Upper lobe of left lung (tissue), 6 donors: ENCODE measurements around the gene PRDX3. TPM values are rescaled to one million over a fixed set of nuclear protein-coding genes. Genes with fewer than 3 reads are reported as not detected.

Experiments
- ATAC-seq, 2 donors: fragments of 200-7000 bp; cut with Tn5 transposase; one replicate each; pipeline ENCODE4 v1.9.1; 2022; ENCODE audit warnings: mild to moderate bottlenecking in 2 of 2, moderate library complexity in 2 of 2; ENCODE audit not compliant: low FRiP score in 2 of 2
- DNase-seq, 2 donors: peaks; one replicate each; pipeline ENCODE4 v3.0.0-alpha.2; 2019 to 2020
- H3K27ac ChIP-seq, 4 donors: fragments of 200-600 bp; sonication (generic); one replicate each; pipeline ENCODE4 v1.5.1; 2016 to 2019
- H3K27me3 ChIP-seq, 4 donors: fragments of 200-600 bp; sonication (generic); one replicate each; pipeline ENCODE4 v1.5.1; 2017 to 2019
- H3K36me3 ChIP-seq, 4 donors: fragments of 200-600 bp; sonication (generic); one replicate each; pipeline ENCODE4 v1.5.1; 2016 to 2019
- H3K4me1 ChIP-seq, 4 donors: fragments of 200-600 bp; sonication (generic); one replicate each; pipeline ENCODE4 v1.5.1; 2018 to 2019
- H3K4me3 ChIP-seq, 4 donors: fragments of 200-600 bp; sonication (generic); one replicate each; pipeline ENCODE4 v1.5.1; 2017 to 2019; ENCODE audit warnings: mild to moderate bottlenecking in 2 of 4, moderate library complexity in 1 of 4
- H3K9me3 ChIP-seq, 4 donors: fragments of 200-600 bp; sonication (generic); one replicate each; pipeline ENCODE4 v1.5.1; 2018 to 2019
- EP300 ChIP-seq, 4 donors: sonication (generic); formaldehyde crosslinking; IDR thresholded peaks; one replicate each; pipeline ENCODE4 v1.5.1; 2017; ENCODE audit warnings: antibody characterized with exemption in 4 of 4, control low read depth in 2 of 4
- POLR2A ChIP-seq, 4 donors: fragments of 450-650 bp; IDR thresholded peaks; one replicate each; pipeline ENCODE4 v1.5.1; 2016 to 2017; ENCODE audit warnings: antibody characterized with exemption in 4 of 4, mild to moderate bottlenecking in 2 of 4
- POLR2AphosphoS5 ChIP-seq, 2 donors: sonication (generic); formaldehyde crosslinking; IDR thresholded peaks; one replicate each; pipeline ENCODE4 v1.5.1; 2017; ENCODE audit warnings: antibody characterized with exemption in 2 of 2
- WGBS, 2 donors: methylation state at CpG; one replicate each; pipeline ENCODE4 v1.1.5; 2017 to 2018; 5-methylcytosine and 5-hydroxymethylcytosine counted together
- total RNA-seq, 6 donors: library from RNA; depleted of rRNA in 4 of 6; stranded (reverse); fragments of >200 nt in 4 of 6; gene quantifications; one replicate each; pipeline versions ENCODE4 v1.1.0 to v1.2.1, GENCODE V29; 2016 to 2021
- TF ChIP-seq, protein P1 (sequence below), 6 experiments: fragments of 450-650 bp in 4 of 6; fragments of 200-600 bp in 2 of 6; sonication (generic) in 2 of 6; IDR thresholded peaks; one replicate each; pipeline ENCODE4 v1.5.1; 2016 to 2019; ENCODE audit warnings: antibody characterized with exemption in 6 of 6
- donor health status: DM: no; HTN: no; CAD: no; lungs with moderate emphysema.
- donor health status: DM: no; HTN: yes; CAD: no; lungs with severe emphysema.

PRDX3 gene
- total RNA-seq, 6 donors from 2014 or later = 29.9 to 104 (median 85.1) TPM

- 70 to 73% methylated on average over 2 of the region's 2 CpGs for WGBS, 2 donors
- Histone ChIP-seq H3K4me3 (peak overlapping the region in 1 of 4 donors; percentile 14), H3K27ac (peak overlapping the region; percentile 95 to 99 (median 96)), H3K36me3 (peaks cover 0 to 5% (median 0%) of the 10 kb centered on the region in 4 donors), H3K27me3 (no peaks in the 10 kb centered on the region), H3K4me1 (peaks cover 56 to 77% (median 57%) of the 10 kb centered on the region in 4 donors), H3K9me3 (no peaks in the 10 kb centered on the region)
- TF ChIP-seq, protein P1, sequence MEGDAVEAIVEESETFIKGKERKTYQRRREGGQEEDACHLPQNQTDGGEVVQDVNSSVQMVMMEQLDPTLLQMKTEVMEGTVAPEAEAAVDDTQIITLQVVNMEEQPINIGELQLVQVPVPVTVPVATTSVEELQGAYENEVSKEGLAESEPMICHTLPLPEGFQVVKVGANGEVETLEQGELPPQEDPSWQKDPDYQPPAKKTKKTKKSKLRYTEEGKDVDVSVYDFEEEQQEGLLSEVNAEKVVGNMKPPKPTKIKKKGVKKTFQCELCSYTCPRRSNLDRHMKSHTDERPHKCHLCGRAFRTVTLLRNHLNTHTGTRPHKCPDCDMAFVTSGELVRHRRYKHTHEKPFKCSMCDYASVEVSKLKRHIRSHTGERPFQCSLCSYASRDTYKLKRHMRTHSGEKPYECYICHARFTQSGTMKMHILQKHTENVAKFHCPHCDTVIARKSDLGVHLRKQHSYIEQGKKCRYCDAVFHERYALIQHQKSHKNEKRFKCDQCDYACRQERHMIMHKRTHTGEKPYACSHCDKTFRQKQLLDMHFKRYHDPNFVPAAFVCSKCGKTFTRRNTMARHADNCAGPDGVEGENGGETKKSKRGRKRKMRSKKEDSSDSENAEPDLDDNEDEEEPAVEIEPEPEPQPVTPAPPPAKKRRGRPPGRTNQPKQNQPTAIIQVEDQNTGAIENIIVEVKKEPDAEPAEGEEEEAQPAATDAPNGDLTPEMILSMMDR (IDR thresholded peaks at IDR 0.05) = no peak
- no peak for TF ChIP-seq POLR2A (IDR thresholded peaks at IDR 0.05)
- TF ChIP-seq POLR2AphosphoS5 (IDR thresholded peaks at IDR 0.05) = no peak
- no peak for TF ChIP-seq EP300 (IDR thresholded peaks at IDR 0.05)
- ATAC-seq = no peak
- DNase-seq = no peak
These were observed 32.0 kb upstream of the PRDX3 start for GRCh38 chr10:119210633-119211032.

GRCh38 chr10:119209736-119210355 lies 31.2 kb upstream of the PRDX3 start:
- WGBS, 2 donors = 22 to 32% methylated on average over 9 of the region's 9 CpGs
- H3K4me3 ChIP-seq = peak overlapping the region in 3 of 4 donors; percentile 83 to 98 (median 90)
- H3K27me3 ChIP-seq = no peaks in the 10 kb centered on the region
- ATAC-seq = no peak
- H3K27ac ChIP-seq = peak overlapping the region; percentile 95 to 99 (median 96)
- no peaks in the 10 kb centered on the region for H3K9me3 ChIP-seq
- no peak for TF ChIP-seq POLR2A (IDR thresholded peaks at IDR 0.05)
- no peak for TF ChIP-seq POLR2AphosphoS5 (IDR thresholded peaks at IDR 0.05)
- TF ChIP-seq EP300 (IDR thresholded peaks at IDR 0.05) = no peak
- TF ChIP-seq, protein P1 (IDR thresholded peaks at IDR 0.05) = no peak
- peaks cover 0 to 5% (median 0%) of the 10 kb centered on the region in 4 donors for H3K36me3 ChIP-seq
- DNase-seq = no peak
- H3K4me1 ChIP-seq = peaks cover 50 to 72% (median 56%) of the 10 kb centered on the region in 4 donors

- TF ChIP-seq POLR2A (IDR thresholded peaks at IDR 0.05) (peak in 2 of 4 donors; percentile 9 to 20), POLR2AphosphoS5 (IDR thresholded peaks at IDR 0.05) (peak in 1 of 2 donors; percentile 8), EP300 (IDR thresholded peaks at IDR 0.05) (no peak)
- TF ChIP-seq, protein P1 (IDR thresholded peaks at IDR 0.05) = peak; percentile 72 to 81 (median 76)
- Histone ChIP-seq H3K9me3 (no peaks in the 10 kb centered on the region), H3K27ac (peak overlapping the region; percentile 95 to 99 (median 96)), H3K4me3 (peak overlapping the region; percentile 83 to 99 (median 94)), H3K36me3 (peaks cover 0 to 5% (median 0%) of the 10 kb centered on the region in 4 donors), H3K4me1 (peaks cover 45 to 65% (median 52%) of the 10 kb centered on the region in 4 donors), H3K27me3 (no peaks in the 10 kb centered on the region)
- DNase-seq (peak in 1 of 2 donors; percentile 58), ATAC-seq (peak in 1 of 2 donors; percentile 26)
- 7 to 11% methylated on average over 14 to 15 of the region's 15 CpGs for WGBS, 2 donors
These were observed 30.6 kb upstream of the PRDX3 start for GRCh38 chr10:119209035-119209735.

DNA sequence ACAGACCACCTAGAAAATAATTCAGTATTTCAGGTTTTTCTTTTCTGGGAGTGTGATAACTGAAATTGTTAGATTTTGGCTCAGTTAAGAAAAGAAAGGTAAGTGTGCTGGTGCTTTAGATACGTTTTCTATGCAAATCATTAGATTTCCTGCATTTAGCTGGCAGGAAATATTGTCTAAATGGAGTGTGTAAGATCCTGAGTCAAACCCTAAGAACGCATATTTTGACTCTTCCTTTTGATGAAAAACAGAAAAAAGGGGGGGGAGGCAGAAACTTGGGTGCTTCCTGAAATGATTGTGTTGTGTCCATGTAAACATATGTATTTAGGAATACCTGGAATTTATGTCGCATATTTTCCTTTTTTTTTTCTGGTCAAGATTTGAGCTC lies 29.9 kb upstream of the PRDX3 start:
- no peak for TF ChIP-seq POLR2AphosphoS5 (IDR thresholded peaks at IDR 0.05)
- ATAC-seq = no peak
- Histone ChIP-seq H3K4me1 (peaks cover 38 to 59% (median 46%) of the 10 kb centered on the region in 4 donors), H3K9me3 (no peaks in the 10 kb centered on the region), H3K27me3 (no peaks in the 10 kb centered on the region), H3K4me3 (peak overlapping the region; percentile 83 to 99 (median 94)), H3K27ac (peak overlapping the region; percentile 95 to 99 (median 96)), H3K36me3 (peaks cover 0 to 5% (median 0%) of the 10 kb centered on the region in 4 donors)
- WGBS, 2 donors = 5 to 7% methylated on average over 3 of the region's 3 CpGs
- no peak for DNase-seq
